GM12878 (cell line): ENCODE measurements around the gene SMAD4. TPM values are rescaled to one million over a fixed set of nuclear protein-coding genes. Genes with fewer than 3 reads are reported as not detected.

Experiments
- ATAC-seq: fragments of 200-7000 bp; cut with Tn5 transposase; 3 replicates; pipeline ENCODE4 v1.9.1; 2020; ENCODE audit warnings: mild to moderate bottlenecking, moderate library complexity
- BruUV-seq: library from RNA; stranded (reverse); fragments of 400-500 nt; replicated peaks from 2 replicates; lab custom pipeline; 2021; lab: Mats Ljungman, UMichigan
- CTCF ChIA-PET: fragments of 300-600 bp; sonication (Branson Sonifier 250); formaldehyde crosslinking; extraction: SDS; loops from one replicate; lab custom pipeline; 2021; ENCODE audit warnings: inconsistent platforms; lab: Yijun Ruan, JAX
- POLR2A ChIA-PET: fragments of 350-600 bp; formaldehyde crosslinking; extraction: SDS; loops from one replicate; lab custom pipeline; 2021; ENCODE audit warnings: inconsistent platforms; lab: Charles Lee
- RAD21 ChIA-PET: fragments of 300-600 bp; sonication (Branson Sonifier 250); formaldehyde crosslinking; loops from one replicate; lab custom pipeline; 2023; ENCODE audit warnings: antibody characterized with exemption; ENCODE audit not compliant: unreplicated experiment; lab: Charles Lee
- SMC1A ChIA-PET: fragments of 300-600 bp; sonication (Branson Sonifier 250); formaldehyde crosslinking; loops from one replicate; lab custom pipeline; 2023; ENCODE audit not compliant: unreplicated experiment, uncharacterized antibody; lab: Charles Lee
- DNase-seq: peaks from one replicate; pipeline ENCODE4 v3.0.0-alpha.2; 2011; ENCODE audit warnings: low read depth, low spot score
- FAIRE-seq: peaks from 3 replicates; lab custom pipeline; 2011; peaks lifted over from hg19 to GRCh38; lab: Jason Lieb, UNC
- H2AFZ ChIP-seq: 2 replicates; pipeline ENCODE4 v1.6.0; 2011; ENCODE audit warnings: low read depth, low read length, control low read depth; ENCODE audit not compliant: control insufficient read depth
- H3K27ac ChIP-seq: 2 replicates; pipeline ENCODE4 v1.5.1; 2011; ENCODE audit warnings: control low read depth; ENCODE audit not compliant: control insufficient read depth, insufficient read depth
- H3K27me3 ChIP-seq, 2 experiments: replicated peaks in 1 of 2; 2 replicates each; pipeline versions ENCODE4 v1.6.0 to v1.6.1; 2011; ENCODE audit warnings: low read length in 1 of 2; ENCODE audit not compliant: control insufficient read depth in 2 of 2, insufficient read depth in 2 of 2
- H3K36me3 ChIP-seq, 2 experiments: 2 replicates each; pipeline ENCODE4 v1.5.1; 2011; ENCODE audit warnings: low read length in 1 of 2; ENCODE audit not compliant: control insufficient read depth in 2 of 2, insufficient read depth in 2 of 2
- H3K4me1 ChIP-seq: 2 replicates; pipeline ENCODE4 v1.6.1; 2011; ENCODE audit warnings: mild to moderate bottlenecking, low read length, moderate library complexity, mixed read lengths; ENCODE audit not compliant: control insufficient read depth, insufficient read depth
- H3K4me2 ChIP-seq: 2 replicates; pipeline ENCODE4 v1.6.0; 2011; ENCODE audit warnings: control low read depth; ENCODE audit not compliant: control insufficient read depth, insufficient read depth
- H3K4me3 ChIP-seq: fragments of 200-600 bp; sonication (generic); 2 replicates; pipeline ENCODE4 v1.5.1; 2016
- H3K79me2 ChIP-seq: 2 replicates; pipeline ENCODE4 v1.6.0; 2011; ENCODE audit warnings: low read length; ENCODE audit not compliant: control insufficient read depth, insufficient read depth
- H3K9ac ChIP-seq: 2 replicates; pipeline ENCODE4 v1.8.0; 2011; ENCODE audit warnings: low read length, control low read depth, mixed read lengths; ENCODE audit not compliant: control insufficient read depth, insufficient read depth
- H3K9me3 ChIP-seq: replicated peaks from 3 replicates; pipeline ENCODE4 v1.5.1; 2011; ENCODE audit warnings: mild to moderate bottlenecking, low read length; ENCODE audit not compliant: control insufficient read depth, insufficient read depth
- H4K20me1 ChIP-seq: 2 replicates; pipeline ENCODE4 v1.6.0; 2011; ENCODE audit not compliant: control insufficient read depth, insufficient read depth
- ATF7 ChIP-seq: fragments of 450-650 bp; IDR thresholded peaks from 2 replicates; pipeline ENCODE4 v1.6.1; 2016; ENCODE audit warnings: low read depth, mild to moderate bottlenecking
- BRCA1 ChIP-seq: IDR thresholded peaks from 2 replicates; pipeline ENCODE4 v1.6.1; 2011; ENCODE audit warnings: low read depth, low read length, improper control_type of control experiment
- EGR1 ChIP-seq, 2 experiments: IDR thresholded peaks; 1 replicate in 1 of 2; 2 replicates in 1 of 2; pipeline ENCODE4 v1.6.1; 2011 to 2012; ENCODE audit warnings: low read depth in 2 of 2, low read length in 2 of 2, borderline replicate concordance in 1 of 2, mild to moderate bottlenecking in 1 of 2, moderate library complexity in 1 of 2
- FOS ChIP-seq: IDR thresholded peaks from 3 replicates; pipeline ENCODE4 v1.6.1; 2011; ENCODE audit warnings: borderline replicate concordance; ENCODE audit not compliant: insufficient read length; ENCODE audit errors: extremely low read depth
- POU2F2 ChIP-seq: IDR thresholded peaks from 3 replicates; pipeline ENCODE4 v1.6.1; 2011; ENCODE audit warnings: low read depth, mild to moderate bottlenecking, low read length, borderline replicate concordance
- RFX5 ChIP-seq: IDR thresholded peaks from 2 replicates; pipeline ENCODE4 v1.6.1; 2011; ENCODE audit warnings: low read depth, low read length, improper control_type of control experiment
- ZNF592 ChIP-seq: fragments of 450-650 bp; IDR thresholded peaks from 2 replicates; pipeline ENCODE4 v1.6.1; 2017; ENCODE audit warnings: mild to moderate bottlenecking, moderate library complexity
- ZSCAN29 ChIP-seq: fragments of 450-650 bp; IDR thresholded peaks from 2 replicates; pipeline ENCODE4 v1.6.1; 2017; ENCODE audit warnings: mild to moderate bottlenecking, moderate library complexity
- WGBS: methylation state at CpG from one replicate; pipeline ENCODE4 v1.1.6; 2016; ENCODE audit warnings: low lambda C conversion rate; ENCODE audit not compliant: insufficient replicate concordance, insufficient coverage; ENCODE audit errors: missing lambda C conversion rate; 5-methylcytosine and 5-hydroxymethylcytosine counted together
- in situ Hi-C: fragments of 300-500 bp; cut with MboI; formaldehyde crosslinking; loops from 9 replicates; pipeline ENCODE4 v1.14.3; 2018; ENCODE audit warnings: mixed read lengths
- intact Hi-C: fragments of 100-400 bp; cut with micrococcal nuclease; formaldehyde crosslinking; loops from one replicate; pipeline ENCODE4 v1.14.2; 2022; ENCODE audit not compliant: unreplicated experiment
- polyA plus RNA-seq, 11 experiments: library from polyadenylated mRNA; depleted of rRNA in 4 of 11; unstranded in 6 of 11; stranded (reverse) in 5 of 11; fragments of >200 nt; fragmentation: Nextera tagmentation in 4 of 11; fragmentation: Illumina TruSeq in 1 of 11; extraction: Ambion mirVana in 4 of 11; extraction: Trizol in 1 of 11; gene quantifications; 1 replicate in 1 of 11; 2 replicates in 10 of 11; pipeline versions ENCODE4 v1.2.1 to v1.2.3, GENCODE V29; 2011 to 2016; ENCODE audit warnings: inconsistent platforms in 2 of 11, missing spikeins in 2 of 11, low read depth in 1 of 11
- total RNA-seq, 4 experiments: library from RNA; depleted of rRNA in 3 of 4; stranded (reverse); fragments of >200 nt in 3 of 4; fragmentation: Illumina TruSeq in 1 of 4; extraction: Trizol in 1 of 4; gene quantifications; 2 replicates each; pipeline versions ENCODE4 v1.2.1 to v1.2.3, GENCODE V29; 2013 to 2021
- TF ChIP-seq, protein P1 (sequence below): fragments of 450-650 bp; IDR thresholded peaks from 2 replicates; pipeline ENCODE4 v1.6.1; 2016; ENCODE audit warnings: mild to moderate bottlenecking, moderate library complexity, borderline replicate concordance

Gene SMAD4
- total and polyA plus RNA-seq, 10 of the 15 experiments (the other 5 are each of a cell fraction or from before 2014, with no cell fraction given), result 9.6 to 99.9 (median 37.5) TPM

DNA sequence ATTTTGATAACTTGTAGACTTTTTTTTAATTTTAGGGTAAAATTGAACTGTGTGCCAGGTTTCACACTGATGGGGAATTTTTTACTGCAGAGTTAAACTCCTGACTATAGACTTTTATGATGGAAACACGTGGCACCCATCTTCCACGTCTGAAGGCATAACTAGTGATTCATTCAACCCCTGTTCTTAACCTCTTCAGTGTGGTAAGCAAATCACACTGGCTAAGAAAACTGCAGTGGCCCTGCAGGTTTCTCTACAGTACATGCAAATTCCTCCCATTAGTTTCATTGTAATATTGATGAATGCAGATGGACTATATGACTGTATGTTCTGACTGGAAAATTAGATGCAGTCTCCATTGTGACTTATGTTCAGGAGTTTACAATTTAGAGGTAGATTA, 47.2 kb downstream of the SMAD4 start:
- peaks cover 0 to 22% of the 10 kb centered on the region in 2 experiments; a peak in 3 of 4 replicates for H3K36me3 ChIP-seq
- intact Hi-C loops, result no loop called here
- no peak overlapping the region for H3K9ac ChIP-seq
- ChIA-PET SMC1A (interaction anchor here (1.0 to 1.3 kb wide), 2 partner anchors 11 to 26 kb away, joined by 3 read pairs; no protein-coding TSS in a partner anchor), POLR2A (no interaction called here), CTCF (no interaction called here), RAD21 (no interaction called here)
- ATAC-seq, result peak; percentile 30; the same call in 2 of the 3 replicates
- no peak overlapping the region for H3K4me3 ChIP-seq
- no peak overlapping the region for H3K4me2 ChIP-seq
- H2AFZ ChIP-seq, result no peak overlapping the region
- WGBS, result 0% methylated on average over 2 of the region's 2 CpGs
- no peaks in the 10 kb centered on the region for H3K9me3 ChIP-seq
- H3K4me1 ChIP-seq, result peaks cover 16% of the 10 kb centered on the region
- no TSS peak for BruUV-seq
- H3K27ac ChIP-seq, result no peak overlapping the region
- TF ChIP-seq POU2F2 (0 out of 3 replicates have a peak, but pooled peaks have one; percentile 59), FOS (no peak)
- no peaks in the 10 kb centered on the region; the same call in 1 of the 2 replicates for H4K20me1 ChIP-seq
- H3K27me3 ChIP-seq, result no peaks in the 10 kb centered on the region
- in situ Hi-C loops, result no loop called here
- H3K79me2 ChIP-seq, result no peaks in the 10 kb centered on the region; the same call in none of the 2 replicates
- DNase-seq, result no peak
- FAIRE-seq, result no peak

DNA sequence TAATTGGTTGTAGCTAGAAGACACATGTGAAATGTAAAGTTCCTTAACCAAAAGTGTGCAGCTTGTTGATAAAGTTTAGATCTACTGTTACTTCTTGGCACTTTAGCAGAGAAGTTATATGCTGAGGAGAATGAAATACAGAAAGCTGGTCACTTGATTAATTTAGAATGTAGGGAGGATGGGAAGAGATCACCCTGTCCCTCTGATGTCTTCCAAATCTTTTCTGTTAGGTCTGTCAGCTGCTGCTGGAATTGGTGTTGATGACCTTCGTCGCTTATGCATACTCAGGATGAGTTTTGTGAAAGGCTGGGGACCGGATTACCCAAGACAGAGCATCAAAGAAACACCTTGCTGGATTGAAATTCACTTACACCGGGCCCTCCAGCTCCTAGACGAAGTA, 48.0 kb downstream of the SMAD4 start:
- Histone ChIP-seq H3K27me3 (no peaks in the 10 kb centered on the region), H4K20me1 (no peaks in the 10 kb centered on the region; the same call in 1 of the 2 replicates), H2AFZ (no peak overlapping the region), H3K9me3 (no peaks in the 10 kb centered on the region), H3K79me2 (no peaks in the 10 kb centered on the region; the same call in none of the 2 replicates), H3K9ac (no peak overlapping the region), H3K4me1 (peaks cover 17% of the 10 kb centered on the region), H3K27ac (no peak overlapping the region), H3K4me3 (no peak overlapping the region), H3K36me3 (peaks cover 0 to 18% of the 10 kb centered on the region in 2 experiments; a peak in 3 of 4 replicates), H3K4me2 (no peak overlapping the region)
- DNase-seq (no peak), FAIRE-seq (no peak), ATAC-seq (no peak)
- ChIA-PET CTCF (no interaction called here), RAD21 (no interaction called here), SMC1A (interaction anchor here (1.0 to 1.3 kb wide), 2 partner anchors 11 to 27 kb away, joined by 3 read pairs; no protein-coding TSS in a partner anchor), POLR2A (no interaction called here)
- no TSS peak for BruUV-seq
- in situ Hi-C loops, result no loop called here
- 98% methylated on average over 5 of the region's 5 CpGs for WGBS
- intact Hi-C loops, result no loop called here
- TF ChIP-seq ZNF592, result no peak
- TF ChIP-seq ATF7, result no peak
- TF ChIP-seq RFX5, result no peak
- TF ChIP-seq, protein P1, sequence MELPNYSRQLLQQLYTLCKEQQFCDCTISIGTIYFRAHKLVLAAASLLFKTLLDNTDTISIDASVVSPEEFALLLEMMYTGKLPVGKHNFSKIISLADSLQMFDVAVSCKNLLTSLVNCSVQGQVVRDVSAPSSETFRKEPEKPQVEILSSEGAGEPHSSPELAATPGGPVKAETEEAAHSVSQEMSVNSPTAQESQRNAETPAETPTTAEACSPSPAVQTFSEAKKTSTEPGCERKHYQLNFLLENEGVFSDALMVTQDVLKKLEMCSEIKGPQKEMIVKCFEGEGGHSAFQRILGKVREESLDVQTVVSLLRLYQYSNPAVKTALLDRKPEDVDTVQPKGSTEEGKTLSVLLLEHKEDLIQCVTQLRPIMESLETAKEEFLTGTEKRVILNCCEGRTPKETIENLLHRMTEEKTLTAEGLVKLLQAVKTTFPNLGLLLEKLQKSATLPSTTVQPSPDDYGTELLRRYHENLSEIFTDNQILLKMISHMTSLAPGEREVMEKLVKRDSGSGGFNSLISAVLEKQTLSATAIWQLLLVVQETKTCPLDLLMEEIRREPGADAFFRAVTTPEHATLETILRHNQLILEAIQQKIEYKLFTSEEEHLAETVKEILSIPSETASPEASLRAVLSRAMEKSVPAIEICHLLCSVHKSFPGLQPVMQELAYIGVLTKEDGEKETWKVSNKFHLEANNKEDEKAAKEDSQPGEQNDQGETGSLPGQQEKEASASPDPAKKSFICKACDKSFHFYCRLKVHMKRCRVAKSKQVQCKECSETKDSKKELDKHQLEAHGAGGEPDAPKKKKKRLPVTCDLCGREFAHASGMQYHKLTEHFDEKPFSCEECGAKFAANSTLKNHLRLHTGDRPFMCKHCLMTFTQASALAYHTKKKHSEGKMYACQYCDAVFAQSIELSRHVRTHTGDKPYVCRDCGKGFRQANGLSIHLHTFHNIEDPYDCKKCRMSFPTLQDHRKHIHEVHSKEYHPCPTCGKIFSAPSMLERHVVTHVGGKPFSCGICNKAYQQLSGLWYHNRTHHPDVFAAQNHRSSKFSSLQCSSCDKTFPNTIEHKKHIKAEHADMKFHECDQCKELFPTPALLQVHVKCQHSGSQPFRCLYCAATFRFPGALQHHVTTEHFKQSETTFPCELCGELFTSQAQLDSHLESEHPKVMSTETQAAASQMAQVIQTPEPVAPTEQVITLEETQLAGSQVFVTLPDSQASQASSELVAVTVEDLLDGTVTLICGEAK, result no peak
- no peak for TF ChIP-seq FOS
- TF ChIP-seq ZSCAN29, result no peak
- TF ChIP-seq EGR1 (IDR thresholded peaks at IDR 0.05; ENCODE audit: borderline replicate concordance in 1 of 2, low read depth in 2 of 2, low read length in 2 of 2), result no peak
- TF ChIP-seq BRCA1, result no peak
